Measurements from ENCODE around the gene C18orf32.

GRCh38 chr18:49491534-49491856, 4.5 kb upstream of the C18orf32 start:
- no peak for TF ChIP-seq POLR2A (IDR thresholded peaks at IDR 0.05)
- TF ChIP-seq, protein P1, sequence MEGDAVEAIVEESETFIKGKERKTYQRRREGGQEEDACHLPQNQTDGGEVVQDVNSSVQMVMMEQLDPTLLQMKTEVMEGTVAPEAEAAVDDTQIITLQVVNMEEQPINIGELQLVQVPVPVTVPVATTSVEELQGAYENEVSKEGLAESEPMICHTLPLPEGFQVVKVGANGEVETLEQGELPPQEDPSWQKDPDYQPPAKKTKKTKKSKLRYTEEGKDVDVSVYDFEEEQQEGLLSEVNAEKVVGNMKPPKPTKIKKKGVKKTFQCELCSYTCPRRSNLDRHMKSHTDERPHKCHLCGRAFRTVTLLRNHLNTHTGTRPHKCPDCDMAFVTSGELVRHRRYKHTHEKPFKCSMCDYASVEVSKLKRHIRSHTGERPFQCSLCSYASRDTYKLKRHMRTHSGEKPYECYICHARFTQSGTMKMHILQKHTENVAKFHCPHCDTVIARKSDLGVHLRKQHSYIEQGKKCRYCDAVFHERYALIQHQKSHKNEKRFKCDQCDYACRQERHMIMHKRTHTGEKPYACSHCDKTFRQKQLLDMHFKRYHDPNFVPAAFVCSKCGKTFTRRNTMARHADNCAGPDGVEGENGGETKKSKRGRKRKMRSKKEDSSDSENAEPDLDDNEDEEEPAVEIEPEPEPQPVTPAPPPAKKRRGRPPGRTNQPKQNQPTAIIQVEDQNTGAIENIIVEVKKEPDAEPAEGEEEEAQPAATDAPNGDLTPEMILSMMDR (IDR thresholded peaks at IDR 0.05), result no peak
- no peak for TF ChIP-seq POLR2AphosphoS5 (IDR thresholded peaks at IDR 0.05; ENCODE audit: insufficient read depth in 1 of 2, low read depth in 1 of 2)
